ENCODE data around the gene UST. TPM values are rescaled to one million over a fixed set of nuclear protein-coding genes. Genes with fewer than 3 reads are reported as not detected.
"Not testable (repeated sequence)": the region's sequence is repeated elsewhere in the genome, so short reads cannot be mapped to it uniquely, and the experiment has no call there.

Gene UST
- total RNA-seq, 2 experiments from 2014 or later, result 8.1 to 9.0 TPM

DNA sequence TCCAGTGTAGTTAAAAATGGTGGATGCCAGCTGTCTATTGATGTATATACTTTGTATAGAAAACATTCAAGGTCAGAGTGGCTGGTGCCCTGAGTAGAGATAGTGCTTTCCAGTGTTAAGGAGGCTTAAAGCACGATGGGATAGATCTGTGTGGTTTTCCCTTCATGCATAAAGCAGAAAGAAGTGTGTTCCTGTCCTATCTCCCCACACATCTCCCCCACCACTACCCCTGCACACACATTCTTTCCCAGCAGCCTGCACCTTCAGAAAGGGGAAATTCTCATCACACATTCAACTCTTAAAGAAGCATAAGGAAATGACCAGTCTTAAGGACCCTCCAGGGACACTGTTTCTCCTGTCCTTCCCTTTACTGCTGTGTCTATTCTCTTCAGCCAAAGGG, 349.0 kb downstream of the UST start:
- ChIA-PET POLR2A (interaction anchor here (0.8 to 2.5 kb wide), 6 partner anchors 11 to 240 kb away, joined by 3 to 12 read pairs (median 6); partner anchors contain the start of gene TAB2), CTCF (interaction anchor here (0.9 to 1.8 kb wide), 6 partner anchors 10 to 390 kb away, joined by 3 to 12 read pairs (median 4); no protein-coding TSS in a partner anchor)

DNA sequence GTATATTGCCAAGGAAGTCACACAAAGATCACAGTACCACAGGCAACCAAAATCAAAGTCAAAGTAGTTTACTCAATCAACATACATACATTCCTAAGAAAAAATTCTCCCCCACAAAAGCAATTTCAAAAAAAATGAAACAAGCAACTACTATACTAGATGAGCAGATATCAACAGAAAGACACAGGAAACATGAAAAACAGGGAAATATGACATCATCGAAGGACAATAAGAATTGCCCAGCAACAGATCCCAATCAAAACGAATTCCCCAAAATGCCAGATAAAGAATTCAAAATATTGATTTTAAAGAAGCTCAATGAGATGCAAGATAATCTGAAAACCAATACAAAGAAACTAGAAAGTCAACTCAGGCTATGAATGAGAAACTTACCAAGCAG, 351.0 kb downstream of the UST start:
- POLR2A ChIA-PET, result no interaction called here
- CTCF ChIA-PET, result no interaction called here

DNA sequence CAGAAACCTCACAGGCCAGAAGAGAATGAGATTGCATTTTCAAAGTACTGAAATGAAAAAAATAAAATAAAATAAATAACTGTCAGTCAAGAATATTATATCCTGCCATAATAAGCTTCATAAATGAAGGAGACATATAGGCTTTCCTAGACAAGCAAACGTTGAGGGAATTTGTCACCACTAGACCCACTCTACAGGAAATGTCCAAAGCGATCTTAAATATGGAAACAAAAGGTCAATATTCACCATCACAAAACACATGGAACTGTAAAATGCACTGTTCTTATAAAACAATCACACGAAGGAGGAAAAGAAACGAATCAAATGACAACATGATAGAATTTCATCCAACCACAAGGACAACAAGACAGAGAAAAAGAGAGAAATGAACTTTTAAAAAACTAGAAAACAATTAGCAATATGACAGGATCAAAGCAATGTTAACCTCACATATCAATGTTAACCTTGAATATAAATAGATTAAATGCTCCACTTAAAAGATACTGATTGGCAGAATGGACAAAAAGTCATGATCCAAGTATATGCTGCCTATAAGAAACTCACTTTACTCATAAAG, 352.0 kb downstream of the UST start:
- ChIA-PET CTCF (no interaction called here), POLR2A (no interaction called here)

DNA sequence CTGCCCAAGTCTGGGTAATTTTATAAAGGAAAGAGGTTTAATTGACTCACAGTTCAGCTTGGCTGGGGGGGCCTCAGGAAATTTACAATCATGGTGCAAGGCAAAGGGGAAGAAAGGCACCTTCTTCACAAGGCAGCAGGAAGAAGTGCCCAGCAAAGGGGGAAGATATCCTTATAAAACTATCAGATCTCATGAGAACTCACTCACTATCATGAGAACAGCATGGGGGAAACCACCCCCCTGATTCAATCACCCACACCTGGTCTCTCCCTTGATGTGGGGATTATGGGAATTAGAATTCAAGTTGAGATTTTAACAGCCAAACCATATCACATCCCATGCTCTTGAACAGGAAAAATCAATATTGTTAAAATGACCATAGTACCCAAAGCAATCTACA, 355.5 kb downstream of the UST start:
- POLR2A ChIA-PET, result no interaction called here
- CTCF ChIA-PET, result no interaction called here

DNA sequence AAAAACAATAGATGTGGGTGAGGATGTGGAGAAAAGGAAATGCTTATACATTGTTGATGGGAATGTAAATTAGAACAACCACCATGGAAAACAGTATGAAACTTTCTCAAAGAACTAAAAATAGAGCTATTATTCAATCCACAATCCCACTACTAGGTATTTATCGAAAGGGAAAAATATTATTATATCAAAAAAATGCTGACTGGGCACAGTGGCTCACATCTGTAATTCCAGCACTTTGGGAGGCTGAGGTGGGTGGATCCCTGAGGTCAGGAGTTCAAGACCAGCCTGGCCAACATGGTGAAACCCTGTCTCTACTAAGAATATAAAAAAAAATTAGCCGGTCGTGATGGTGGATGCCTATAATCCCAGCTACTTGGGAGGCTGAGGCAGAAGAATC, 357.1 kb downstream of the UST start:
- CTCF ChIA-PET, result not testable (repeated sequence)

DNA sequence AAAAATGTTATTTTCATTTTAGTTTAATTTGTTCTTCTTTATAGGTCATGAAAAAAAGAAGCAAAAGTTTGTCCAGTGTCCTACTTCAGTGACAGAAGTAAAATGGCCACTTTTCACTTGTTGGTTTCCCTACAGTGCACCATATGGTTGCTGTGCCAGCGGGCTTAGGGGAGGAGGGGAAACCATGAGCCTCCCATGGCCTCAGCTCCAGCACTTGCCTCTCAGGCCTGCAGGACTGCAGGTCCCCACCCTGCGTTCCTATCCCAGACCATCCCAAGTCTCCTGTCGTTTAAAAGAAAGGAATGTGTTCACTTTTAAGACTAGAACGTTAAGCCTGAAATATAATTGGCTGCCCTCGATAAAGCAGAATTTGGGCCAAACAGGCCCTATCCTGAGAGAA, 360.7 kb downstream of the UST start:
- CTCF ChIA-PET, result no interaction called here
- POLR2A ChIA-PET, result no interaction called here

More for the DNA sequence above, 357.1 kb downstream of the UST start:
- POLR2A ChIA-PET, result interaction anchor here (0.6 kb wide), 1 partner anchor 28 kb away, joined by 6 read pairs; no protein-coding TSS in a partner anchor

DNA sequence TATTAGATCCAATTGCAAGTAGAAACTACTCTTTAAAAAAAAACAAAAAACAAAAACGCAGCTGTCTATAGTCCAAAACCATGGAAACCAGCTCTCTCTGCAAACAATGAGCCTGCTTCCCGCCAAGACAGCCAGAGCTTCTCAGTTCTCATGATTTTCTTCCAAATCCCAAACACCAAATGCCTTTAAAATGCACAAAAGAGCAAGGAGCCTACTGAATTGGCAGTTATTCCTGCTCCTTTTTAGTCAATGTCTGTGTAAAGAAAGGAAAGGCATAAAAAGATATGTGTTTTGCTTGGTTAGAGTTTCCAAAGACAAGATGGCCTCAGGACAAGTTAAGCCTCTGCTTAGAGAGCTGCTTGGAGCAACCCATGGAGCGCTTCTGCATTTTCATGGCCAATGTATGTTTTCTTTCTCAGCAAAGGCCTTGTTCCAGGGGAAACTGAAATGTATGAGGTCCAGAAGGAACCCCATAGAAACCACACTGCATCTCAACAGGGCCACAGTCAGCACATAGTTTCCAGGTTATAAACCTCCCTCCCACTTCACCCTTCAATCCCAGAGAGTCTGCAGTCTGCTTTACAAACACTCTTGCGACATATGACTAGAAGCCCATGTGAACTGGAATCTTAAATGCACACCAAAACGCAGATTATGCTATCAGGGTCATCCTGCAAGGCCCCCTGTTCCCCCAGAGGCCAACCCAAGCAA, 361.4 kb downstream of the UST start:
- ChIA-PET CTCF (no interaction called here), POLR2A (no interaction called here)

DNA sequence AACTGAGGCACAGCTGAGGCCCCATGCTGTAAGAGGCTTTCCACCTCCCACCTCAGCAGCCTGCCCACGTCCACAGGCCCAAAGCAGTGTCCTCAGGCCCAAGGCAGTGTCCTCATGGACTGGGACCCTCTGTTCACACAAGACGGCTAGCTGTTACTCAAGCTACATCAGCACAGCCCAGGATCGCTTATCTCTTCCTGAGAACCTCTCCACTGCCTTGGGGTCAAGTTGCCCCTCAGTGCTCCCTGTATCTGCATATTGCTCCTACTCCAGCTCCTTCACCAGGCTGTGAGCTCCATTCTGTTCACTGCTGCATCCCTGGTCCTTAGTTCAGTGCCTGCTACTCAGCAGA, 361.9 kb downstream of the UST start:
- ChIA-PET POLR2A (no interaction called here), CTCF (no interaction called here)

GRCh38 chr6:149109397-149110070, 362.7 kb downstream of the UST start:
- CTCF ChIA-PET, result no interaction called here
- POLR2A ChIA-PET, result no interaction called here

- ChIA-PET POLR2A (no interaction called here), CTCF (interaction anchor here (1.6 to 1.9 kb wide), 2 partner anchors 16 to 320 kb away, joined by 5 to 7 read pairs; no protein-coding TSS in a partner anchor)
Measured at GRCh38 chr6:149111556-149112115, 364.8 kb downstream of the UST start.

DNA sequence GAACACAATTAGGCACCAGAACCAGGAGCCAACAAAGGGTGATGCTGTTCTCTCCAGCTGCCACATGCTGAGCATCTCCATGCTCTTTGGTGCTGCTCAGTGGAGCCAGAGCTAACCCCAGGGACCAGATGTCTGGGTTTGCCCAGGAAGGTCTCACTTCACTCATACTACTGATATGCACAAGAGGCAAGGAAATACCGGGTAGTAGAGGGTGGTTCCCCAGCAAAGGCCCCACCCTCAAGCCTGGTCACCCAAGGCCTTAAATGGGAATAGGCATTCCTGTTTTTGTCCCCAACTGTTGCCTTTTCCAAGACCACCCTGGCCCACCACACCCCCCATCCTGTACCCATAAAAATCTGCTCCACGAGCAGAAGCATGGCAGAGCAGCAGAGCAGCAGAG, 366.1 kb downstream of the UST start:
- CTCF ChIA-PET, result interaction anchor here (0.6 to 1.0 kb wide), 3 partner anchors 18 to 106 kb away, joined by 3 read pairs; no protein-coding TSS in a partner anchor
- POLR2A ChIA-PET, result interaction anchor here (0.5 kb wide), 1 partner anchor 372 kb away, joined by 3 read pairs; the partner anchor contains the start of gene ZC3H12D

DNA sequence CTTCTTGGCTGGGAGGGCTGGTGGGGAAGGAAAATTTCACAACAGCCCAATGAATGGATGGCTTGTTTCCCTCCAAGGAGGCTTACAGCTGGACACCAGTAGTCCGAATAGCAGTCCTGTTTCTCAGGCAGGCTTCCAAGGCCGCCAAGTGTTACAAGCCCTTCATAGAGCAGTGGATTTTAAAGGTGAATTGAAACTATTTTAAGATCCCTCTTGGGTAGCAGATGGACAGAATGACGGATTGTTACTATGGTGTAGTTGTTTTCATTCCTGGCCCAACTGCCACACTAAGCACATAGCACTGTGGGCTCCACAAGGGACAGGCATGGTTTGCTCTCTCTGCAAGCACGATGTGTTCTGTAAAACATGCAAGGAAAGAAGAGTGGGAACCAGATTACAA, 367.3 kb downstream of the UST start:
- CTCF ChIA-PET, result interaction anchor here (1.0 kb wide), 1 partner anchor 19 kb away, joined by 3 read pairs; no protein-coding TSS in a partner anchor
- POLR2A ChIA-PET, result interaction anchor here (0.6 kb wide), 1 partner anchor 204 kb away, joined by 3 read pairs; no protein-coding TSS in a partner anchor

- ChIA-PET CTCF (no interaction called here), POLR2A (no interaction called here)
Measured at GRCh38 chr6:149118737-149119653, 372.2 kb downstream of the UST start.

DNA sequence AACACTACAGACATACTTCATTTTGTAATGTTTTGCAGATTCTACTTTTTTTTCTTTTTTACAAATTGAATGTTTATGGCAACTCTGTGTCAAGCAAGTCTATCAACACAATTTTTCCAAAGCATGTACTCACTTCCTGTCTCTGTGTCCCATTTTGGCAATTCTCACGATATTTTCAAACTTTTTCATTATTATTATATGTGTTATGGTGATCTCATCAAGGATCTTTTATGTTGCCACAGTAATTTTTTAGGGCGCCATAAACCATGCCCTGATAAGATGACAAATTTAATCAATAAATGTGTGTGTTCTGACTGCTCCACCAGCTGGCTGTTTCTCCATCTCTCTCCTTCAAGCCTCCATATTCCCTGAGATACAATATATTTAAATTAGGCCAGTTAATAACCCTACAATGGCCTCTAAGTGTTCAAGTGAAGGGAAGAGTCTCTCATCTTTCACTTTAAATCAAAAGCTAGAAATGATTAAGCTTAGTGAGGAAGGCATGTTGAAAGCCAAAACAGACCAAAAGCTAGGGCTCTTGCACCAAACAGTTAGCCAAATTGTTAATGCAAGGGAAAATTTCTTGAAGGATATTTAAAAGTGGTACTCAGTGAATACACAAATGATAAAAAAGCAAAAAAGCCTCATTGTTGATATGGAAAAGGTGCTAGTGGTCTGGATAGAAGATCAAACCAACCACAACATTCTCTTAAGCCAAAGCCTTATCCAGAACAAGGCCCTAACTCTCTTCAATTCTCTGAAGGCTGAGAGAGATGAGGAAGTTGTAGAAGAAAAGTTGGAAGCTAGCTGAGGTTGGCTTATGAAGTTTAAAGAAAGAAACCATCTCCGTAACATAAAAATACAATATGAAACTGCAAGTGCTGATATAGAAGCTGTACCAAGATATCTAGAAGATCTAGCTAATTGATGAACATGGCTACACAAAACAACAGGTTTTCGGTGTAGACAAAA, 376.3 kb downstream of the UST start:
- ChIA-PET POLR2A (no interaction called here), CTCF (no interaction called here)

DNA sequence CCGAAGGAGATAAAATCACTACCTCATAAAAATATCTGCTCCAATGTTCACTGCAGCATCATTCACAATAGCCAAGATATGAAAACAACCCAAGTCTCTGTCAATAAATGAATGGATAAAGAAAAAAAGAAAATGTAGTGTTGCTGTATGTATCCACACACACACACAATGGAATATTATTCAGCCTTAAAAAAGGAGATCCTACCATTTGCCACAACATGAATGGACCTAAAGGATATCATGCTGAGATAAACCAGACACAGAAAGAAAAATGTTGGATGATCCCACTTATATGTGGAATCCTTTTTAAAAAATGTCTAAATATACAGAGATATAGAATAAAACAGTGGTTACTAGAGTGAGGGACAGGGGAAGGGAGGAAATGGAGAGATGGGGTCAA, 378.5 kb downstream of the UST start:
- CTCF ChIA-PET, result no interaction called here
- POLR2A ChIA-PET, result no interaction called here

Data from activated CD8-positive, alpha-beta memory T cell treated with anti-CD3 and anti-CD28 coated beads for 36 hours (primary cell).